OCI-LY1 (cell line): ENCODE results near the gene SLC26A2.

Experiments
- CTCF ChIP-seq: fragments of 200-600 bp; sonication (generic), shearing (Covaris generic); IDR thresholded peaks from 2 replicates; pipeline ENCODE4 v1.5.1; 2017; ENCODE audit warnings: mild to moderate bottlenecking, antibody characterized with exemption, low read length, moderate library complexity, mixed read lengths
- EZH2 ChIP-seq: fragments of 200-600 bp; sonication (generic), shearing (Covaris generic); IDR thresholded peaks from 2 replicates; pipeline ENCODE4 v1.8.0; 2017; ENCODE audit warnings: borderline replicate concordance, mixed run types, mild to moderate bottlenecking, antibody characterized with exemption, low read length, moderate library complexity, mixed read lengths

- TF ChIP-seq CTCF: no peak
- no peak for TF ChIP-seq EZH2
Observed at GRCh38 chr5:149911031-149911430, 49.5 kb upstream of the SLC26A2 start.
